RWPE1 (cell line): ENCODE results near the gene RGS19.

Experiments used
- CTCF ChIA-PET: fragments of 350-600 bp; sonication (Branson Sonifier 250); formaldehyde crosslinking; extraction: SDS; loops from one replicate; lab custom pipeline; 2021; lab: Yijun Ruan, JAX
- POLR2A ChIA-PET: fragments of 400-600 bp; formaldehyde crosslinking; extraction: SDS; loops from one replicate; lab custom pipeline; 2020; ENCODE audit warnings: antibody characterized with exemption; ENCODE audit not compliant: low non-redundant PET; lab: Yijun Ruan, JAX
- DNase-seq: peaks from one replicate; pipeline ENCODE4 v3.0.0; 2012; ENCODE audit warnings: low spot score
- H3K27ac ChIP-seq: fragments of 450-650 bp; 2 replicates; pipeline ENCODE4 v1.5.1; 2017
- CTCF ChIP-seq: fragments of 450-650 bp; conservative IDR thresholded peaks from 2 replicates; pipeline ENCODE4 v1.5.1; 2017; ENCODE audit warnings: low read depth, mild to moderate bottlenecking

The RGS19 gene

GRCh38 chr20:64113444-64113775 lies 34.1 kb upstream of the RGS19 start:
- no peak for TF ChIP-seq CTCF
- no peak for DNase-seq
- POLR2A ChIA-PET = no interaction called here
- no peak overlapping the region for H3K27ac ChIP-seq
- CTCF ChIA-PET = interaction anchor here (0.5 to 0.6 kb wide), 2 partner anchors 24 to 29 kb away, joined by 3 to 4 read pairs; no protein-coding TSS in a partner anchor

GRCh38 chr20:64112691-64113443 lies 33.5 kb upstream of the RGS19 start:
- ChIA-PET POLR2A (no interaction called here), CTCF (interaction anchor here (0.5 to 0.6 kb wide), 2 partner anchors 23 to 30 kb away, joined by 3 to 4 read pairs; no protein-coding TSS in a partner anchor)
- DNase-seq = no peak
- no peak overlapping the region for H3K27ac ChIP-seq
- no peak for TF ChIP-seq CTCF

GRCh38 chr20:64111841-64112641 lies 32.7 kb upstream of the RGS19 start:
- no peak overlapping the region for H3K27ac ChIP-seq
- TF ChIP-seq CTCF = no peak
- no peak for DNase-seq
- CTCF ChIA-PET = interaction anchor here (0.6 kb wide), 3 partner anchors 13 to 67 kb away, joined by 3 read pairs; no protein-coding TSS in a partner anchor
- POLR2A ChIA-PET = no interaction called here

- ChIA-PET POLR2A (no interaction called here), CTCF (interaction anchor here (1.4 to 1.5 kb wide), 2 partner anchors 10 to 71 kb away, joined by 4 to 8 read pairs; no protein-coding TSS in a partner anchor)
- no peak for TF ChIP-seq CTCF
- DNase-seq = no peak
- H3K27ac ChIP-seq = no peak overlapping the region
Observed at GRCh38 chr20:64110411-64111068, 31.2 kb upstream of the RGS19 start.

- POLR2A ChIA-PET = no interaction called here
- CTCF ChIA-PET = interaction anchor here (0.6 to 1.5 kb wide), 3 partner anchors 11 to 71 kb away, joined by 3 to 8 read pairs (median 4); partner anchors contain the start of gene LKAAEAR1
- TF ChIP-seq CTCF = no peak
- no peak overlapping the region for H3K27ac ChIP-seq
- no peak for DNase-seq
Observed at GRCh38 chr20:64109831-64110391, 30.6 kb upstream of the RGS19 start.
